Astrocyte (in vitro differentiated cells and primary cell): ENCODE measurements around the gene MADD. TPM values are rescaled to one million over a fixed set of nuclear protein-coding genes. Genes with fewer than 3 reads are reported as not detected.

Experiments
- DNase-seq: peaks from one replicate; pipeline ENCODE4 v3.0.0-alpha.2; 2010; ENCODE audit warnings: low read depth
- FAIRE-seq: peaks from 2 replicates; lab custom pipeline; 2011; peaks lifted over from hg19 to GRCh38; lab: Jason Lieb, UNC
- H2AFZ ChIP-seq: 2 replicates; pipeline ENCODE4 v1.6.0; 2012; ENCODE audit warnings: low read depth, low read length, inconsistent platforms
- H3K27ac ChIP-seq: 2 replicates; pipeline ENCODE4 v1.5.1; 2011; ENCODE audit warnings: low read depth, low read length, inconsistent platforms
- H3K27me3 ChIP-seq: 2 replicates; pipeline ENCODE4 v1.6.0; 2011; ENCODE audit warnings: low read length, inconsistent platforms; ENCODE audit not compliant: insufficient read depth
- H3K36me3 ChIP-seq: 2 replicates; pipeline ENCODE4 v1.5.1; 2011; ENCODE audit warnings: low read length, inconsistent platforms; ENCODE audit not compliant: insufficient read depth
- H3K4me1 ChIP-seq: 2 replicates; pipeline ENCODE4 v1.5.1; 2011; ENCODE audit warnings: low read length, inconsistent platforms; ENCODE audit not compliant: insufficient read depth
- H3K4me2 ChIP-seq: 2 replicates; pipeline ENCODE4 v1.6.0; 2012; ENCODE audit warnings: low read length, inconsistent platforms
- H3K4me3 ChIP-seq: 2 replicates; pipeline ENCODE4 v1.5.1; 2011; ENCODE audit warnings: low read depth, mild to moderate bottlenecking, low read length, inconsistent platforms; ENCODE audit not compliant: insufficient read depth
- H3K79me2 ChIP-seq: 2 replicates; pipeline ENCODE4 v1.6.0; 2012; ENCODE audit warnings: mild to moderate bottlenecking, low read length, inconsistent platforms; ENCODE audit not compliant: insufficient read depth
- H3K9ac ChIP-seq: 2 replicates; pipeline ENCODE4 v1.6.0; 2012; ENCODE audit warnings: mild to moderate bottlenecking, low read length, inconsistent platforms
- H3K9me3 ChIP-seq: 2 replicates; pipeline ENCODE4 v1.5.1; 2012; ENCODE audit warnings: low read depth, mild to moderate bottlenecking, low read length, inconsistent platforms; ENCODE audit not compliant: insufficient read depth
- H4K20me1 ChIP-seq: 2 replicates; pipeline ENCODE4 v1.6.0; 2012; ENCODE audit warnings: low read length, inconsistent platforms; ENCODE audit not compliant: insufficient read depth
- H3K27ac Mint-ChIP-seq: one replicate; pipeline ENCODE4 v1.8.0; 2021; ENCODE audit warnings: mild to moderate bottlenecking, mixed read lengths; ENCODE audit not compliant: unreplicated experiment
- H3K27me3 Mint-ChIP-seq: one replicate; pipeline ENCODE4 v1.8.0; 2021; ENCODE audit warnings: low read depth, mixed read lengths; ENCODE audit not compliant: unreplicated experiment
- H3K36me3 Mint-ChIP-seq: one replicate; pipeline ENCODE4 v1.8.0; 2021; ENCODE audit warnings: low read depth, mixed read lengths; ENCODE audit not compliant: unreplicated experiment
- H3K4me1 Mint-ChIP-seq: one replicate; pipeline ENCODE4 v1.8.0; 2021; ENCODE audit warnings: low read depth, mixed read lengths; ENCODE audit not compliant: unreplicated experiment
- H3K4me3 Mint-ChIP-seq: one replicate; pipeline ENCODE4 v1.8.0; 2021; ENCODE audit warnings: mild to moderate bottlenecking, moderate library complexity, mixed read lengths; ENCODE audit not compliant: unreplicated experiment
- H3K9me3 Mint-ChIP-seq: one replicate; pipeline ENCODE4 v1.8.0; 2021; ENCODE audit warnings: mild to moderate bottlenecking, mixed read lengths; ENCODE audit not compliant: unreplicated experiment
- EZH2 ChIP-seq: IDR thresholded peaks from 2 replicates; pipeline ENCODE4 v1.6.1; 2012; ENCODE audit warnings: mild to moderate bottlenecking, low read length, inconsistent platforms; ENCODE audit not compliant: insufficient read depth
- total RNA-seq: library from RNA; stranded (reverse); gene quantifications from 2 replicates; pipeline ENCODE4 v1.2.1, GENCODE V29; 2021
- TF ChIP-seq, protein P1 (sequence below): IDR thresholded peaks from 2 replicates; pipeline ENCODE4 v1.5.1; 2011; ENCODE audit warnings: low read depth, mild to moderate bottlenecking, inconsistent platforms, low read length, moderate library complexity; ENCODE audit not compliant: insufficient read depth

MADD gene
- total RNA-seq, 1 donor from 2014 or later = 22.9 TPM

DNA sequence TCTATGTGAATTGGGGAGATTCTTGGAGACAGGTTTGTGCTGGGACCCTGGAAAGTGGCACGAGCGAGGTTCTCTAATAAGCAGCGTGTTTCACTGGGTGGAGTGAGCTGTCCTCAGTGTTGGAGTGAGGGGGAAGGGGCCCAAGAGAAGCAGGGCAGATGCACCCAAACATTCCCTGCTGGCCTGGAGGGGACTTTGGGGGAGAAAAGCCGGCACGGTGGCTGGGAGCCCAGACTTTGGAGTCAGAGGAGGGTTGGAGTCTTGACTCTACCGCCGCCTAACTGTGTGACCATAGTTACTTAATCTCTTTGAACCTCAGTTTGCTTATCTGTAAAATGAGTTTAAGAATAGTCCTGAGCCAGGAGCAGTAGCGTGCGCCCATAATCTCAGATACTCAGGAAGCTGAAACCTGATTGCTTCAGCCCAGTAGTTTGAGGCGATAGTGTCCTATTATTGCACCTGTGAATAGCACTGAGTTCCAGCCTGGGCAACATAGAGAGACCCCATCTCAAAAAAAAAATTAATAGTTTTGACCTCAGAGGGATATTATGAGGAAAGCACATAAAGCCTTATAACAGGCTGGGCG, 11.5 kb upstream of the MADD start:
- Histone ChIP-seq H3K4me1 (peaks cover 34% of the 10 kb centered on the region), H2AFZ (peak overlapping the region; percentile 84), H3K4me3 (no peak overlapping the region), H3K27me3 (no peaks in the 10 kb centered on the region), H3K9me3 (no peaks in the 10 kb centered on the region), H3K36me3 (no peaks in the 10 kb centered on the region), H3K4me2 (peak overlapping the region; percentile 81), H3K27ac (no peak overlapping the region), H4K20me1 (no peaks in the 10 kb centered on the region), H3K9ac (peak overlapping the region; percentile 54), H3K79me2 (no peaks in the 10 kb centered on the region)
- DNase-seq = no peak
- Mint-ChIP-seq H3K27ac (no peak overlapping the region), H3K27me3 (peaks cover 4% of the 10 kb centered on the region), H3K9me3 (no peaks in the 10 kb centered on the region), H3K4me3 (peak overlapping the region; percentile 78), H3K4me1 (peaks cover 19% of the 10 kb centered on the region), H3K36me3 (no peaks in the 10 kb centered on the region)
- FAIRE-seq = no peak
- TF ChIP-seq EZH2 = no peak
- TF ChIP-seq, protein P1, sequence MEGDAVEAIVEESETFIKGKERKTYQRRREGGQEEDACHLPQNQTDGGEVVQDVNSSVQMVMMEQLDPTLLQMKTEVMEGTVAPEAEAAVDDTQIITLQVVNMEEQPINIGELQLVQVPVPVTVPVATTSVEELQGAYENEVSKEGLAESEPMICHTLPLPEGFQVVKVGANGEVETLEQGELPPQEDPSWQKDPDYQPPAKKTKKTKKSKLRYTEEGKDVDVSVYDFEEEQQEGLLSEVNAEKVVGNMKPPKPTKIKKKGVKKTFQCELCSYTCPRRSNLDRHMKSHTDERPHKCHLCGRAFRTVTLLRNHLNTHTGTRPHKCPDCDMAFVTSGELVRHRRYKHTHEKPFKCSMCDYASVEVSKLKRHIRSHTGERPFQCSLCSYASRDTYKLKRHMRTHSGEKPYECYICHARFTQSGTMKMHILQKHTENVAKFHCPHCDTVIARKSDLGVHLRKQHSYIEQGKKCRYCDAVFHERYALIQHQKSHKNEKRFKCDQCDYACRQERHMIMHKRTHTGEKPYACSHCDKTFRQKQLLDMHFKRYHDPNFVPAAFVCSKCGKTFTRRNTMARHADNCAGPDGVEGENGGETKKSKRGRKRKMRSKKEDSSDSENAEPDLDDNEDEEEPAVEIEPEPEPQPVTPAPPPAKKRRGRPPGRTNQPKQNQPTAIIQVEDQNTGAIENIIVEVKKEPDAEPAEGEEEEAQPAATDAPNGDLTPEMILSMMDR = no peak

DNA sequence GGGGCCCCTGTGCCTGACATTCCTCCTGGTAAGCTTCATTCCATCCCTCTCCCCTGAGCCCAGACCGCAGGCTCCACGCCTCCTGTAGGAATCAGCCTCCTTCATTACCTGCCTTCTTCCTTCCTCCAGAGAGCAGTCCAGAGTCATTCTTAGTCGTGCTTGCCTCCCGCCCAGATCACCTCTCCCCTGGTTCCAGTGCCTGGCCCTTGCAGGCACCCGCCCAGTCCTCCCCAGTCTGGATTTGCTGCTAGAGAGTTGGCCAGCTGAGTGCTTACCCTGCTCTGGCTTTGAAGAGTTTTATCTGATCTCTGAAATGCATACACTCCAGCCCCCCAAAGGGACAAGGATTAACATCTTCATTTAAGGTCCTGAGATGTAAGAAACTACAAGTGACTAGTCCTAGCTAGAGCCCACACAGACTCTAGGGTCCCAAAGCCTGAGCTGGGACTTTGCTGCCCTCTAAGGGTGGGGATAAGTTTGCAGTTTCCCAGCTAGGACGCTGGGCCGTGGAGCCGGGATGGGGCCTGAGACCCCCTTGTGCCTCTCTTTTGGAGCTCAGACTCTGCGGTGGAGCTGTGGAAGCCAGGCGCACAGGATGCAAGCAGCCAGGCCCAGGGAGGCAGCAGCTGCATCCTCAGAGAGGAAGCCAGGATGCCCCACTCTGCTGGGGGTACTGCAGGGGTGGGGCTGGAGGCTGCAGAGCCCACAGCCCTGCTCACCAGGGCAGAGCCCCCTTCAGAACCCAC, 10.5 kb upstream of the MADD start:
- no peak overlapping the region for H3K4me3 ChIP-seq
- H2AFZ ChIP-seq = no peak overlapping the region
- no peaks in the 10 kb centered on the region for H4K20me1 ChIP-seq
- H3K27me3 ChIP-seq = no peaks in the 10 kb centered on the region
- Mint-ChIP-seq H3K4me3 (peak overlapping the region; percentile 45), H3K36me3 (peaks cover 2% of the 10 kb centered on the region), H3K27me3 (peaks cover 4% of the 10 kb centered on the region), H3K27ac (no peak overlapping the region), H3K4me1 (peaks cover 16% of the 10 kb centered on the region), H3K9me3 (no peaks in the 10 kb centered on the region)
- H3K79me2 ChIP-seq = no peaks in the 10 kb centered on the region
- H3K4me2 ChIP-seq = no peak overlapping the region
- DNase-seq (no peak), FAIRE-seq (no peak)
- H3K9ac ChIP-seq = no peak overlapping the region
- peaks cover 31% of the 10 kb centered on the region for H3K4me1 ChIP-seq
- no peak overlapping the region for H3K27ac ChIP-seq
- TF ChIP-seq EZH2 = no peak
- TF ChIP-seq, protein P1 = peak; percentile 58
- H3K9me3 ChIP-seq = no peaks in the 10 kb centered on the region
- H3K36me3 ChIP-seq = no peaks in the 10 kb centered on the region

DNA sequence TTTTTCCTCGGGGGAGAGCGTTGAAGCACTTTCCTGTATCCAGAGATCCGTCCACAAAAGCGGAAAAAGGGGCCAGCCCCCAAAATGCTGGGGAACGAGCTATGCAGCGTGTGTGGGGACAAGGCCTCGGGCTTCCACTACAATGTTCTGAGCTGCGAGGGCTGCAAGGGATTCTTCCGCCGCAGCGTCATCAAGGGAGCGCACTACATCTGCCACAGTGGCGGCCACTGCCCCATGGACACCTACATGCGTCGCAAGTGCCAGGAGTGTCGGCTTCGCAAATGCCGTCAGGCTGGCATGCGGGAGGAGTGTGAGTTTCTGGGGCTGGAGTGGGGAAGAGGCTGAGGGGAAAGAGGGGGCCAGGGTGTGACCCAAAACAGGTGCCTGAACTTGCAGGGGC, 9.6 kb upstream of the MADD start:
- no peak overlapping the region for H3K4me3 ChIP-seq
- no peaks in the 10 kb centered on the region for H3K27me3 ChIP-seq
- peaks cover 4% of the 10 kb centered on the region for H3K27me3 Mint-ChIP-seq
- H3K4me1 Mint-ChIP-seq = peaks cover 8% of the 10 kb centered on the region
- no peak for TF ChIP-seq EZH2
- TF ChIP-seq, protein P1 = no peak
- no peak overlapping the region for H3K4me3 Mint-ChIP-seq
- H2AFZ ChIP-seq = no peak overlapping the region
- H3K4me2 ChIP-seq = no peak overlapping the region
- H3K36me3 Mint-ChIP-seq = peaks cover 2% of the 10 kb centered on the region
- DNase-seq (no peak), FAIRE-seq (no peak)
- no peak overlapping the region for H3K9ac ChIP-seq
- H3K27ac Mint-ChIP-seq = no peak overlapping the region
- no peaks in the 10 kb centered on the region for H3K9me3 ChIP-seq
- no peaks in the 10 kb centered on the region for H4K20me1 ChIP-seq
- no peaks in the 10 kb centered on the region for H3K9me3 Mint-ChIP-seq
- H3K79me2 ChIP-seq = no peaks in the 10 kb centered on the region
- H3K4me1 ChIP-seq = peaks cover 30% of the 10 kb centered on the region
- H3K36me3 ChIP-seq = no peaks in the 10 kb centered on the region
- H3K27ac ChIP-seq = no peak overlapping the region
